ENCODE data around the gene ZSCAN10. TPM values are rescaled to one million over a fixed set of nuclear protein-coding genes. Genes with fewer than 3 reads are reported as not detected.
A peak's percentile ranks its signal among the peaks of the same experiment; 100 is the strongest.

ZSCAN10 gene
- total and polyA plus RNA-seq, 9 of the 15 experiments (the other 6 are each of a cell fraction or from before 2014, with no cell fraction given), result 0.22 TPM; not detected in 8

GRCh38 chr16:3135126-3135715, 36.1 kb upstream of the ZSCAN10 start (continued):
- TF ChIP-seq ETS1 (conservative IDR thresholded peaks at IDR 0.05; ENCODE audit: control insufficient read depth, low read depth, low read length), result no peak; the same call in 1 of the 2 replicates
- TF ChIP-seq, protein P1, sequence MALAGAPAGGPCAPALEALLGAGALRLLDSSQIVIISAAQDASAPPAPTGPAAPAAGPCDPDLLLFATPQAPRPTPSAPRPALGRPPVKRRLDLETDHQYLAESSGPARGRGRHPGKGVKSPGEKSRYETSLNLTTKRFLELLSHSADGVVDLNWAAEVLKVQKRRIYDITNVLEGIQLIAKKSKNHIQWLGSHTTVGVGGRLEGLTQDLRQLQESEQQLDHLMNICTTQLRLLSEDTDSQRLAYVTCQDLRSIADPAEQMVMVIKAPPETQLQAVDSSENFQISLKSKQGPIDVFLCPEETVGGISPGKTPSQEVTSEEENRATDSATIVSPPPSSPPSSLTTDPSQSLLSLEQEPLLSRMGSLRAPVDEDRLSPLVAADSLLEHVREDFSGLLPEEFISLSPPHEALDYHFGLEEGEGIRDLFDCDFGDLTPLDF (CRISPR knock-in tag; IDR thresholded peaks at IDR 0.05), result no peak
- no peak for TF ChIP-seq MEF2D (tag; conservative IDR thresholded peaks at IDR 0.05; ENCODE audit: low read depth)
- no peak for TF ChIP-seq TRIM28 (IDR thresholded peaks at IDR 0.05)
- no peak for TF ChIP-seq FOXK2 (conservative IDR thresholded peaks at IDR 0.05 in 1 of 2, IDR thresholded peaks at IDR 0.05 in 1 of 2; ENCODE audit: low read depth in 2 of 2)
- TF ChIP-seq ZBTB7A (IDR thresholded peaks at IDR 0.05; ENCODE audit: borderline replicate concordance, control insufficient read depth, low read depth, low read length), result peak; percentile 72; the same call in 1 of the 2 replicates
- TF ChIP-seq, protein P2, sequence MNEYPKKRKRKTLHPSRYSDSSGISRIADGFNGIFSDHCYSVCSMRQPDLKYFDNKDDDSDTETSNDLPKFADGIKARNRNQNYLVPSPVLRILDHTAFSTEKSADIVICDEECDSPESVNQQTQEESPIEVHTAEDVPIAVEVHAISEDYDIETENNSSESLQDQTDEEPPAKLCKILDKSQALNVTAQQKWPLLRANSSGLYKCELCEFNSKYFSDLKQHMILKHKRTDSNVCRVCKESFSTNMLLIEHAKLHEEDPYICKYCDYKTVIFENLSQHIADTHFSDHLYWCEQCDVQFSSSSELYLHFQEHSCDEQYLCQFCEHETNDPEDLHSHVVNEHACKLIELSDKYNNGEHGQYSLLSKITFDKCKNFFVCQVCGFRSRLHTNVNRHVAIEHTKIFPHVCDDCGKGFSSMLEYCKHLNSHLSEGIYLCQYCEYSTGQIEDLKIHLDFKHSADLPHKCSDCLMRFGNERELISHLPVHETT (CRISPR knock-in tag; conservative IDR thresholded peaks at IDR 0.05 in 1 of 2, IDR thresholded peaks at IDR 0.05 in 1 of 2), result peak in 1 of 2 experiments; percentile 97; a peak in 2 of 4 replicates
- TF ChIP-seq SIN3B (IDR thresholded peaks at IDR 0.05; ENCODE audit: low read depth), result 0 out of 2 replicates have a peak, but pooled peaks have one; percentile 17
- no peak for TF ChIP-seq ELF4 (CRISPR knock-in tag; IDR thresholded peaks at IDR 0.05)
- TF ChIP-seq SAP30 (IDR thresholded peaks at IDR 0.05; ENCODE audit: borderline replicate concordance, insufficient read depth, low read depth, low read length, poor library complexity, severe bottlenecking), result peak; percentile 46
- TF ChIP-seq RBBP5 (IDR thresholded peaks at IDR 0.05; ENCODE audit: borderline replicate concordance, insufficient read depth, low read length, poor library complexity, severe bottlenecking), result peak; percentile 23
- TF ChIP-seq NFATC3 (IDR thresholded peaks at IDR 0.05), result no peak
- TF ChIP-seq FOXJ2 (tag; IDR thresholded peaks at IDR 0.05), result no peak
- no peak for TF ChIP-seq THRAP3 (IDR thresholded peaks at IDR 0.05; ENCODE audit: borderline replicate concordance)
- TF ChIP-seq CAMTA2 (CRISPR knock-in tag; conservative IDR thresholded peaks at IDR 0.05), result no peak
- TF ChIP-seq ZNF316 (IDR thresholded peaks at IDR 0.05), result no peak
- TF ChIP-seq CBX1 (IDR thresholded peaks at IDR 0.05; ENCODE audit: low read depth), result 0 out of 2 replicates have a peak, but pooled peaks have one; percentile 40
- TF ChIP-seq ZNF263 (CRISPR knock-in tag; IDR thresholded peaks at IDR 0.05; ENCODE audit: borderline replicate concordance), result no peak
- peak; percentile 85 for TF ChIP-seq RB1 (IDR thresholded peaks at IDR 0.05; ENCODE audit: low read depth)
- TF ChIP-seq JUND (IDR thresholded peaks at IDR 0.05; ENCODE audit: borderline replicate concordance, low read depth, low read length), result no peak
- no peak for TF ChIP-seq JUND (tag; IDR thresholded peaks at IDR 0.05; ENCODE audit: borderline replicate concordance, low read depth, low read length)
- no peak for TF ChIP-seq ELF2 (CRISPR knock-in tag; IDR thresholded peaks at IDR 0.05)
- TF ChIP-seq ZZZ3 (IDR thresholded peaks at IDR 0.05), result no peak
